Kidney epithelial cell (primary cell): ENCODE data around the gene CR2. TPM values are rescaled to one million over a fixed set of nuclear protein-coding genes. Genes with fewer than 3 reads are reported as not detected.

Experiments used
- DNase-seq: peaks from one replicate; pipeline ENCODE4 v3.0.0-alpha.2; 2010; ENCODE audit warnings: low read depth
- H3K27me3 ChIP-seq: 2 replicates; pipeline ENCODE4 v1.6.0; 2011; ENCODE audit warnings: low read length; ENCODE audit not compliant: control insufficient read depth, insufficient read depth
- H3K36me3 ChIP-seq: 2 replicates; pipeline ENCODE4 v1.5.1; 2011; ENCODE audit warnings: low read length; ENCODE audit not compliant: control insufficient read depth, insufficient read depth
- H3K4me3 ChIP-seq: 2 replicates; pipeline ENCODE4 v1.5.1; 2011; ENCODE audit warnings: low read depth, mild to moderate bottlenecking, control low read depth, low read length
- total RNA-seq: library from RNA; depleted of rRNA; stranded (reverse); fragments of >200 nt; gene quantifications from 2 replicates; pipeline ENCODE4 v1.2.3, GENCODE V29; 2015
- TF ChIP-seq, protein P1 (sequence below): IDR thresholded peaks from 2 replicates; pipeline ENCODE4 v1.5.1; 2011; ENCODE audit warnings: mild to moderate bottlenecking, moderate library complexity, low read length, control low read depth, inconsistent platforms; ENCODE audit not compliant: insufficient read depth, poor library complexity, severe bottlenecking

CR2 gene
- total RNA-seq, 1 donor from 2014 or later: 0.04 TPM

DNA sequence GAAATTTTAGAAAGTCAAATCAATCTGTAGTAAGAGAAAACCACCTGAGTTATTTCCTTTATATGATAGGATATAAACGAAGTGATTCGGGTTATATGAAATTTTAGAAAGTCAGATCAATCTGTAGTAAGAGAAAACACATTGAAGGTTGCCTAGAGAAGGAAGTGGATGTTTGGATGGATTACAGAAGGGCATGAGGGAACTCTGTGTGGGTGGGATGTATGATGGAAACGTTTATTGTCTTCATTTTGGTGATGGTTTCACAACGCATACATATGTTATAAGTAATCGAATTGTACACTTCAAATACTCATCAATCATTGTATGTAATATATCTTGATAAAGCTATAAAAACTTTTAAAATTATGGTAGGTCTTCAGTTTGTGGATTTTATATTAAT is 46.9 kb downstream of the CR2 start:
- no peak overlapping the region for H3K4me3 ChIP-seq
- H3K36me3 ChIP-seq: no peaks in the 10 kb centered on the region
- H3K27me3 ChIP-seq: peaks cover 18% of the 10 kb centered on the region
- DNase-seq: no peak
- TF ChIP-seq, protein P1, sequence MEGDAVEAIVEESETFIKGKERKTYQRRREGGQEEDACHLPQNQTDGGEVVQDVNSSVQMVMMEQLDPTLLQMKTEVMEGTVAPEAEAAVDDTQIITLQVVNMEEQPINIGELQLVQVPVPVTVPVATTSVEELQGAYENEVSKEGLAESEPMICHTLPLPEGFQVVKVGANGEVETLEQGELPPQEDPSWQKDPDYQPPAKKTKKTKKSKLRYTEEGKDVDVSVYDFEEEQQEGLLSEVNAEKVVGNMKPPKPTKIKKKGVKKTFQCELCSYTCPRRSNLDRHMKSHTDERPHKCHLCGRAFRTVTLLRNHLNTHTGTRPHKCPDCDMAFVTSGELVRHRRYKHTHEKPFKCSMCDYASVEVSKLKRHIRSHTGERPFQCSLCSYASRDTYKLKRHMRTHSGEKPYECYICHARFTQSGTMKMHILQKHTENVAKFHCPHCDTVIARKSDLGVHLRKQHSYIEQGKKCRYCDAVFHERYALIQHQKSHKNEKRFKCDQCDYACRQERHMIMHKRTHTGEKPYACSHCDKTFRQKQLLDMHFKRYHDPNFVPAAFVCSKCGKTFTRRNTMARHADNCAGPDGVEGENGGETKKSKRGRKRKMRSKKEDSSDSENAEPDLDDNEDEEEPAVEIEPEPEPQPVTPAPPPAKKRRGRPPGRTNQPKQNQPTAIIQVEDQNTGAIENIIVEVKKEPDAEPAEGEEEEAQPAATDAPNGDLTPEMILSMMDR: no peak

DNA sequence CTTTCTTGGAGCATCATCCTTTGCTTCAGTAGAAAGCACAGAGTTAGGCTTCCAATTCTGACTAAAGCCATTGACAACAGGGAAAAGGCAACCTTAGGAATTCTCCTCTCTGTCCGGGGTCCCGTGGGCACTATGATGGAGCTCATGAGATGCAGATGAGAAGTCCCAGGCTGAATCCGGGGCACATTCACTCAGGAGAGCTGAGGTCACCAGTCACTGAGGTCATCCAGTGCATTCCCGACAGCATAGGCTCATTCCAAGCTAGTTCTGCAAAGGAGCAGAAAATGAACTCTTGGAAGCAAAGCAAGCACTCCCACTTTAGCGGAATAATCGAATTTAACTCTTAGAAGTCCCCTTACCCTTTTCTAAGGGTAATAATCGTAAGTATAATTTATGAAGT is 48.6 kb downstream of the CR2 start:
- H3K4me3 ChIP-seq: no peak overlapping the region
- H3K27me3 ChIP-seq: peaks cover 6% of the 10 kb centered on the region
- TF ChIP-seq, protein P1: no peak
- DNase-seq: no peak
- H3K36me3 ChIP-seq: no peaks in the 10 kb centered on the region

DNA sequence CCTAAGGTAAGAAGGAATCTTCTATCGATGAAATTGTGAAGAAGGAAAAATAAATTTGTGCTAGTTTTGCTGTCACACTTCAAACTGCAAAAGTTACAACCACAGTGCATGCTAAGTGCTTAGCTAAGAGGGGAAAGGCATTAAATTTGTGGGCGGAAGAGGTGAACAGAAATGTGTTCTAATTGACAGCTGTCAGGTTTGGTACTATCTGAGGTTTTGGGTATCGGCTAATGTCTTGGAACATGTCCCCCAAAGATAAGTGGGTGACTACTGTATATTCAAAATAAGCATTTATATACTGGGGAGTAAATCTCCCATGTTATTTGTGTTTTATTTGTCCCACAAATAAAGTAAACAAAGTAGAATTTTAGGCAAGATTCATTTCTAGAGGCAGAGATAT is 49.8 kb downstream of the CR2 start:
- no peak for DNase-seq
- Histone ChIP-seq H3K27me3 (peaks cover 3% of the 10 kb centered on the region), H3K36me3 (no peaks in the 10 kb centered on the region), H3K4me3 (no peak overlapping the region)
- TF ChIP-seq, protein P1: no peak

DNA sequence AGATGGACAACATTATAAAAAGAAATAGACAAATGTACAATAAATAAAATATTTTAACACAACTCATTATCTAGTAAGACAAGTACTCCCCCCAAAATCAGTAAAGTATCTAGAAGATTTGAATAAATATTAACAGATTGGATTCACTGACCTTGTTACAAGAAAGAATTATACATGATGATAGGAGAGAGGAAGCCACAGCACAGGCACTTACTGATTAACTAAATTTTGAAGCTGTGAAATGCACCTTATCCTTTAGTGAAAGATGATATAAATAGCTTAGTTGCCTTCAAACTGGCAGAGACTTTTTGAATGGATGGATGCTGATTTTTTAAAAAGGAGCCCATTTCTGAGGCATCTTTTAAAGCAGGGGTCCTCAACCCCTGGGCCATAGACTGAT is 50.3 kb downstream of the CR2 start:
- H3K4me3 ChIP-seq: no peak overlapping the region
- DNase-seq: no peak
- H3K27me3 ChIP-seq: peaks cover 3% of the 10 kb centered on the region
- TF ChIP-seq, protein P1: no peak
- H3K36me3 ChIP-seq: no peaks in the 10 kb centered on the region

DNA sequence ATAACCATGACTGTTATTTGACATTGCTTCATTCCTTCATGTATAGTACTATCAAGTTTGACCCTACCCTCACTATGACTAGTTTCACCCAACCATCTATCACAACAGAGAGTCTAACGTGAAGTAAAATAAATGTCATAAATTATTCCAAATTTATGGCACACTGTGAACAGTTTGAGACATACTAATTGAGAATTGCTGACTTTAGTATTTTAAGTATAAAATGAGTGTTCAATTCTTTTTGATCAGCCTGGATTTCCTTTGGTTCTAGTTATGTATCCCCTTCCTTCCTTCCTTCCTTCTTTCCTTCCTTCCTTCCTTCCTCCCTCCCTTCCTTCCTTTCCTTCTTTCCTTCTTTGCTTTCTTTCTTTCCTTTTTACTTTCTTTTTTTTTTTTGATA is 56.3 kb downstream of the CR2 start:
- DNase-seq: no peak
- Histone ChIP-seq H3K36me3 (no peaks in the 10 kb centered on the region), H3K27me3 (no peaks in the 10 kb centered on the region), H3K4me3 (no peak overlapping the region)
- TF ChIP-seq, protein P1: no peak

DNA sequence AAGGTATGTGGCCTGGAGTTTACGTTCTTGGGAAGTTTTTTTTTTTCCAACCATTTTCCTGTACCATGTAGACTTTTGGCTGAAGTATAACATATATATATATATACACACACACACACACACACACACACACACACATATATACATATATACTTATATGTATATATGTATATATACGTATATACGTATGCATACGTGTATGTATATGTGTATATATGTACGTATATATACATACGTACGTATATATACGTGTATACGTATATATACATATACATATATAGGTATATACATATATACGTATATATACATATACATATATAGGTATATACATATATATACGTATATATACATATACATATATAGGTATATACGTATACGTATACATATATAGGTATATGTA is 60.8 kb downstream of the CR2 start:
- no peaks in the 10 kb centered on the region for H3K36me3 ChIP-seq
- no peaks in the 10 kb centered on the region for H3K27me3 ChIP-seq
- TF ChIP-seq, protein P1: no peak
- no peak for DNase-seq
- no peak overlapping the region for H3K4me3 ChIP-seq
